ENCODE measurements around the gene YJEFN3.
A peak's percentile ranks its signal among the peaks of the same experiment; 100 is the strongest.

Gene YJEFN3, protein sequence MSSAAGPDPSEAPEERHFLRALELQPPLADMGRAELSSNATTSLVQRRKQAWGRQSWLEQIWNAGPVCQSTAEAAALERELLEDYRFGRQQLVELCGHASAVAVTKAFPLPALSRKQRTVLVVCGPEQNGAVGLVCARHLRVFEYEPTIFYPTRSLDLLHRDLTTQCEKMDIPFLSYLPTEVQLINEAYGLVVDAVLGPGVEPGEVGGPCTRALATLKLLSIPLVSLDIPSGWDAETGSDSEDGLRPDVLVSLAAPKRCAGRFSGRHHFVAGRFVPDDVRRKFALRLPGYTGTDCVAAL

DNA sequence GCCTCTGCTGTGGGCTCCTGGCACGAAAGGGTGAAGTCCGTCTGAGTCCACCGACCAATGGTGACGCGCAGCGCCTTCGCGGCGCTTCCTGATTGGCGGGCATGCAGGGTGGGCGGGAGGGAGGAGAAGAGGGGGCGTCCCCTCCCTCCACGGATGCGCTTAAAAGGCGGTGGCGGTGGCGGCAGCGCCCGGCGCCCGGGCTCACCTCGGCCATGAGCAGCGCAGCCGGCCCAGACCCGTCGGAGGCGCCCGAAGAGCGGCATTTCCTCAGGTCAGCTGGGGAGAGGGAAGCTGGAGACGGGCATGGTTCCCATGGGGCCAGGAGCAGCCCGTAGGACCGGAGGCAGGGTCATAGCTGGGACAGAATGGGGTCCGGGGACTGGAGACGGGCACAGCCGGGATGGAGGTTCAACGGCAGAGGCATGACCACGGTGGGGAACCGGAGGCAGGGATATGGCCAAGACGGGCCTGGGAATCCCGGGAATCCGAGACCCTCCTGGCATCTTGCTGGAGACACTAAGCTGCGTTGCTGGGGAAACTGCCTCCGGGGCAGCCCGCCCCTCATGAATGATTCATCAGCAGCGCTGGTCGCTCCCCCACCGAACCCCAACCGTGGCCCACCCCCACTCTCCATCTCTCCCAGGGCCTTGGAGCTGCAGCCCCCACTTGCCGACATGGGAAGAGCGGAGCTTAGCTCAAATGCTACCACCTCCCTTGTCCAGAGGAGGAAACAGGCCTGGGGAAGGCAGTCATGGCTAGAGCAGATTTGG, at the start of gene YJEFN3:
Gene YJEFN3, plus strand, starts transcription at position 191 of the 770 bp plus-strand sequence. Its CDS starts 22 bp downstream, at position 213.
- no peak for DNase-seq

DNA sequence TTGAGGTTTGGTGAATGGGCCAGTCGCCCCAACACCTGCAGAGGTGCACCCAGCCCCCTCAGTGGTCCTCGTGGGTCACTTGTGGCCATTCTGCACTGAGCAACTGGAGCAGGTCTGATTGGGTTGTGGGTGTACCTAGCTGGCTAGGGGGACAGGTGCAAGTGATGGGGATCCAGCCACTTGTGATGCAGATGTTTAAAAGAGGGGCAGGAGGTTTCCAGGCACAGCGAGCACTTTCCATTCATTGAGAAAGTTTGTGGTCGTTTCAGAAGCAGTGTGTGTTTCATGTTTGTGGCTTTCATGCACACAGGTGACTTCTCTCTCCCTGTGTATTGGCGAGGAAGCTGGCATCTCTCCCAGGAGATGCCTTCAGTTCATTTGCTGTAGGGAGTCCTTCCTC, 48.0 kb upstream of the YJEFN3 start:
- DNase-seq: no peak

DNA sequence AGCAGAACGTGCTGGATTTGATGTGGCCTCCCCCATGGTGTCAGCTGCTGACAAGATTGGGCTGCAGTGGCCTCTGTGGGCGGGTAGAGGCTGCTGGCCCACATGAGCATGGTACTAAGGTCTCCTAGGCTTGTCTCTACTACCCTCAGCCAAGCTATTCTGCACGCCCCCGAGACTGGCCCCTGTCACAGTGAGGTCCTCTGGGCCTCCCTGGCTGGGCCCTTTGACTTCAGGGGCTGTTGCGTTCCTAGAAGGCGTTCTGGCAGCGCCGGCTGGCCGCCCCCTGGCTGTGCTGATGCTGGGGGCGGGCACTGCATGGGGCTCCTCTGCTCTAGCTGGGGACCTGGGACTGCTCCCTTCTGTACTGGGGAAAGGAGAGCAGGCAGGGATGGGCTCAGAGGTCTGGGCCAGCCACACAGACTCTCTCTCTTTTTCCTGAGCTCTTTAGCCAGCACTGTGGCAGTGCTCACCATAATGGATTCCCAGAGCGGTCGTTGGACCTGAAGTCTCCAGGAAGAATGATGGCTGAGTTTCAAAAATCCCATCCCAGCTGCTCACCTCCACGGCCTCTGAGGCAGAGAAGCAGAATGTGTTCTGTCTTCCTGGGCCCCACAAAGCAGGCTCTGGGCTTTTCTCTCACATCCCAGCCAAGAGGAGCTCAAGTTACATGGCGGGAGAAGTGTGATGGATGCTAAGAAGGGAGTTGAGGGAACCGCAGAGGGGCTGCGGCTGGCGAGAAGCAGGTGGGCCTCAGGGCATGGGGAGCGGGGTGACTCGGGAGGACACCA, 45.7 kb upstream of the YJEFN3 start:
- DNase-seq: no peak

DNA sequence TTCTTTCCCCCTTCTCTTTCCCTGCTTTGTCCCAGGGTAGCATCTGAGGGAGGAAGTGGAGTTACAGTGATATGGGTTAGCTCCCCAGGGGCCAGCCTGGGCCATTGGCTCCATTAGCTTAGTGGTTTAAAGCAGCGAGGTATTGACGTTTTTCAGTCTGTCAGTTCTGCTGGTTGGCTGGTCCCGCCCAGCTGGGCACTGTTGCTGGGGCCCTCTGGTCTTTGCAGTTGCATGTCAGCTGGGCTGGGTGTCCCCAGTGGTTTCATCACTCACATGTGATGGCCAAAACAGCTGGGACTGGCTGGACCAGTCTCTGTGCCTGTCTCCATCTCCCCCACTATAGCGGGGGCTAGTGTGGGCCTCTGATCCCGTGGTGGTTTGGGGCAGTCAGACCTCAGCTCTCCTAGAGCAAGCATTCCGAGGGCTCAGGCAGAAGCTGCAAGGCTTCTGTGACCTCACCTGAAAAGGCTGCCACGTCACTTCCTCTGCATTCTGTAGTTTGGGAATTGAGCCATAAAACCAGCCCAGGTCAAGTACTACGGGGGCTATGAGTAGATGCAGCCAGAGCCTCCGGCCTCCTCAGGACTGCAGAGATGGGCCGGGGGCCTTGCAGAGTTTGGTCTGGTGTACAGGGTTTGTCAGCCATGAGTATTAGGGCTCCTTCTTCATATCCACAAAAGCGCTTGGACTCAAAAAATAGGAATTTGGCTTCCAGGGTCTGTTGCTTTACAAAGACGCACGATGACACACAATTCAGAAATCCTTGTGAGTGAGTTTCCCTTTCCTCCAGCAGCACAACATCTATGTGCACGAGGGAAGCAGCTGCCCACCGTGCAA, 43.3 kb upstream of the YJEFN3 start:
- no peak for DNase-seq

DNA sequence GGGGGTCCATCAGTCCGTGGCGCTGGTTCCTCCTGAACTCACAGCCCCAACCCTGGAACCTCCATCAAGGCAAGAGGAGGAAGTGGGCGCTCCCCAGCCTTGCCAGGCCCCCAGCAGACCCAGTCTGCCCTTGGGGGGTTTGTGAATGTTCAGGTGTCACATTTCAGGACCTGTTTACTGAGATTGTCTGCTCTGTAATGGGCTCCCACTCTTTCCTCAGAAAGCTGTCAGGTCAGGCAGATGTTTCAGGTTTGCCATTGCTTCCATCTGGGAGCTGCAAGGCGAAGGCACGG, 42.8 kb upstream of the YJEFN3 start:
- DNase-seq: no peak

DNA sequence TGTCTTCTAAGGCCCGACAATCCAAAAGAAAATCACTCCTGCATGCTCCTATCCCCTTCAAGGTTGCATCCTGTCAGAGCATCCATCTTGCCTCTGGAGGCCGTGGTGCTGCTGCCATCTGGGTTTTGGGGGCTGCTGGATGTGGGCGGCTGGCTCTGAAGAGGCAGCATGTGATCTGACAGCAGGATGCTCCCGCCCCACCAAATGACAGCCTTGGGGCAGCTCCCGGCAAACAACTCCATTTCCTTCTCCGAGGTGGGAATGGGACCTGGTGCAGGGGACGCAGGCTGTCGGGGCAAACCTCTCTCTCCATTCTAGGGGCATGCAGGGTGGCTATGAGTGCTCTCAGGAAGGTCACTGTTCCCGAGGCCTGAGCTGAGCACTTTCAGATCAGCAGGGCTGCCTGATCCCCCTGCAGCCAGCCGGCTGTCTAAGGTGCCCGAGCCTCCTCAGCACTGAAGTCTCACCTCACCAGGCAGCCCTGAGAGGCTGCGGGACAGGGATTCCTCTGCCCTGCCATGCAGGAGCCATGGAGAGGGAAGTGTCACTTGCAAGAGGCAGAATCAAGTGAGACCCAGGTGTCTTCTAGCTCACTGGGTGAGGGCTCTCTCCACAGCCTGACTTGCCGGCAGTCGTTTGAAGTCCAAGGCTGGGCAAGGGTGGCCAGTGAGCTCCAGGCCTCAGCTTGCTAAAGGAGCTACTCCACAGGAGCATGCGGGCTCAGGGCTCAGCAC, 42.2 kb upstream of the YJEFN3 start:
- no peak for DNase-seq

DNA sequence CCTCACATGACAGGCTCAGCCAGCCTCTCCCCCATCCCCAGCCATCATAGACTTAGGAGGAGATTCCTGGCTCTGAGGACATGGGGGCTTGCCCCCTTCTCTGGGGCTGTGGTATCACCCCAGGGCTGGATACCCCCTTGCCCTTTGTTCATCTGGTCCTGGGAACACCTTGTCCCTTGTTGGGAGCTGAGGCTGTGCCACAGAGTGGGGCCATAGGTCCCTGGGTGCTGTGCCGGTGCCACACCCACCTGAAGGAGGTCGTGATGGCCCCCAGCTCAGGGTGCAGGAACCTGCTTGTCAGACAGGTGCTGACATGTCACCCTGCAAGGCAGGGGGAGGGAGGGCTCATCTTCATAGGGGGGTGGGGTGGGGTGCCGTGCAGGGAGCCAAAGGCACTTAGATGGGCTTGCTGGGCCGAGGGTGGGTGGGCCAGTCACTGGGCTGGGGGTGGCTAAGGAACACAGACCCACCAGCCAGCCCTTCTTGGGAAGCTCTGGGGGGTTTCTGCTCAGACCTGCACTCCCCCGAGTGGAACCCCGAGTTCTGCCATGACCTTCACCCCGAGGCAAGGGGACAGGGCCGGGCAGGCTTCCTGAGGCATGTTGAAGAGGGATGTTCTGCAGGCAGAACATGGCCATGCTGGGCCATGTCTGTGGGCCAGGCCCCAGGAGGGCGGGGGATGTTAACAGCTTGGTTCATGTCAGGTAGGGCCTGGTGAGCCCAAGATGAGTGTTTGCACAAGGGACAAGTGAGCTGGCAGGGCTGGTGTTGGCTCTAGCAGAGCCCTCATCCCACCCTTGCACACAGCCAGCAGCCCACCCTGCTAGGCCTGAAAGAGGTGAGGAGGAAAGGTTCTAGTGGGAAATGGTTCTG, 41.4 kb upstream of the YJEFN3 start:
- no peak for DNase-seq

DNA sequence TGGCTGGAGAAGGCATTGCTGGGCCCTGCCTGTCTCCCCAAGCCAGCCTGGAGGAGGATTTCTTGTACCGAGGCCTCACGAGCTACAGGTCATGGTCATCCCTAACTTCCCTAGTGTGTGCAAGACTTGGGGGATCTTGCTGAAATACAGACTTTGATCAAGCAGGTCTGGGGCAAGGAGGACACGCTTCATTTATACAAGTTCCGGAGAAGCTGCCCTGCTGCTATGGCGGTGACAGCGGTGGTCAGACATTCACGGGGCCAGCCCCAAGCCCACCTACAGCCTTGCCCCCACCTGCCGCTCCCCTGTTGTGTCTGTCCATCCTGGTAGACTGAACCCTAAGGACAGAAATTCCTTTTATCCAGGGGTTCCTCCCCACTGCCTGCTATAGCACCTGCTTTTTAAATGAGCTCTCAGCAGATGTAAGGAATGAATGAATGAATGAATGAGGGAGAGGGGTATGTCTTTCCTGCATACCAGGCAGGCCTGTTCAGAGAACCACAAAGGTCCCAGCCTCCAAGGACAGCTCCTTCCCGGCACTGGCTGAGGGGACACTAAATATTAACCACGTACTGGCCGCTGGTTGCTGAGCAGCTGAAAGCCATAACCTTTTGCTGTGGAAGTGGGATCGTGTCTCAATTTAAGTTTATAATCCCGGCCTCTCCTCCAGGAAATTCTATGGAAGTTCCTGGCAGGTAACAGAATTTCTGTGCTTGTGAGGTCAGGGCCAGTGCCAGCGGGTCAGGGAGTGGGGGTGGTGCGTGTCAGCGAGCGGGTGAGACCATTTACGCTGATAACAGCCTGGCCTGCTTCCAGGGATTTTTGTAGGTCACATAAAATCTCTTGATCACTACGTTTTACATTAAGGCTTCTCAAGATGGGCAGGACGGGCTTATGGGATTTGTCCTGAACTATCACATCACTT, 40.5 kb upstream of the YJEFN3 start:
- no peak for DNase-seq

DNA sequence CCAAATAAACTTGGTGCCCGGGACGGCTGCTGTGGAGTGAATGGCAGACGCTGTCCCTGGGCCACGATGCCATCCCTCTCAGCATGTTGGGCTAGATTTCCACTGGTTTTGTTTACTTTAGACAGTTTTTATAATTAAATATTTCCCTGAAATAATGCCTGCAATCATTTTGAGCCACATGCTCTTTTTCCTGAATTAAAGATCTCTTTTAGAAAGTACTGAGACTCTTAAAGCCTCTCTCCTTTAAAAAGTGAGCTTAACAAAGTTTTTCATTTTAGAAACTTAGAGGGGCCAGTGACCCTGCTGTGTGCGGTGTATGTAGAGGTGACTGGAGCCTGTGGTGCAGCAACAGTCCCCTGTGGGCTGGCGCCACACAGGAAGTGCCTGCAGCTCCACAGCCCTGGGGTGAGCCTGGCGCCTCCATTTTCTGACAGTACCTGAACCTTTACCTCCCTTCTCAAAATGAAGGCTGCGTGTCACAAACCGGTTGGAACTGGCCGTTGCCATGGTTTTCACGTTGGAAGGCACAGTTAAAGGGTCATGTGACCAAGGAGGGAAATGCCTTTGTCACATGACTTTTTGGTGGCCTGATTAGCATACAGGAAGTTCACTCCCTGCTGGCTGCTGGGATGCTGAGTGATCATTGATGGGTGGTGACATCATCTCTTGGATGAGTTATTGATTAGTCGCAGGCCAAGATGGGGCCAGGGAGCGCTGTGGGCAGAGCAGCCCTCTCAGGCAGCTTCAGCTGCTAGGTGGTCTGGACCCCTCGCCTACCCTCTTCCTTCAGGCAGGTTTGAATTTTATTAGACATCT, 39.6 kb upstream of the YJEFN3 start:
- DNase-seq: peak; percentile 85 to 96 (median 92)

DNA sequence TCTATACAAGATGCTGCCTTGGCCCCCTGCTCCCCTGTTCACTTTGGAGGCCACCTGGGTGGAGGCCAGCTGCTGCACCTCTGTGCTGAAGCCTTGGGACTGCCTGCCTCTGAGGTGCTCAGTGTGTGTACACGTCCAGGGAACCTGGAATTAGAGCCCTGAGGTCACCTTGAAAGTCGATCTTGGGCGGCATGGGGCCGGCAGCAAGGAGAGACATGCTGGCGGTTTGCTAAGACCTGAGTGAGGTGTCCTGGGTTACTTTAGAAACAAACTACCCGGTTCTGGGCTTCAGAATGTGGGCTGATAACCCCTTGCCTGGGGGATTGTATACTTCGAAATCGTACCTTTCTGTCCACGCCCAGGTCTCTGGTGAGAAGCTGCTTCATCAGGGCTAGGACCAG, 38.9 kb upstream of the YJEFN3 start:
- DNase-seq: peak in 3 of 6 experiments; percentile 35 to 58 (median 51)

DNA sequence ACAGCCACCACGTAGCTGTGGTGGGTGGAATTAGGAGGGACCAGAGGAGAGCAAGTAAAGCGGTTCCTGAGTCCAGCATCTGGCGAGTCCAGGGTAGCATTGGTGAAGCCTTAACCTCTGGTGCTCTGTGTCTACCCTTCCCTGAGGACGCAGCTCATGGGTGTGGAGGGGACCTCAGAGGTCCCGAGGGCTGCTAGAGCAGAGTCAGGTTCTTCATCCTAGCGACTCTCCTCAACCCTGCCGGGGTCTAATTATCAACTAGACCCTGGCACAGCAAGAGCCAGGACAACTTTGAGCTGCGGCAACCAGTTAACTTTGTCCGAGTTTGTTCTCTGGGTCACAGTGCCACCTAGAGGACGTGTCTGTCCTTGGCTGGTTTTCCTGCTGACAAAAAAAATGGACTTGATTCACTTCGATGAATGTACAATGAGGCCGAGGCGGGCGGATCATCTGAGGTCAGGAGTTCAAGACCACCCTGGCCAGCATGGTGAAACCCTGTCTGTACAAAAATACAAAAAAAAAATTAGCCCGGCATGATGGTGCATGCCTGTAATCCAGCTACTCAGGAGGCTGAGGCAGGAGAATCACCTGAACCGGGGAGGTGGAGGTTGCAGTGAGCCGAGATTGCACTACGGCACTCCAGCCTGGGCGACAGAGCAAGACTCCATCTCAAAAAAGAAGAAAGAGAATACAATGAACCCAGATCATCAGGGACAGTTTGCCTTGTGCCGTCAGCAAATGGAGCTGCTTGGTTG, 38.3 kb upstream of the YJEFN3 start:
- DNase-seq: peak; percentile 57 to 85 (median 72)

DNA sequence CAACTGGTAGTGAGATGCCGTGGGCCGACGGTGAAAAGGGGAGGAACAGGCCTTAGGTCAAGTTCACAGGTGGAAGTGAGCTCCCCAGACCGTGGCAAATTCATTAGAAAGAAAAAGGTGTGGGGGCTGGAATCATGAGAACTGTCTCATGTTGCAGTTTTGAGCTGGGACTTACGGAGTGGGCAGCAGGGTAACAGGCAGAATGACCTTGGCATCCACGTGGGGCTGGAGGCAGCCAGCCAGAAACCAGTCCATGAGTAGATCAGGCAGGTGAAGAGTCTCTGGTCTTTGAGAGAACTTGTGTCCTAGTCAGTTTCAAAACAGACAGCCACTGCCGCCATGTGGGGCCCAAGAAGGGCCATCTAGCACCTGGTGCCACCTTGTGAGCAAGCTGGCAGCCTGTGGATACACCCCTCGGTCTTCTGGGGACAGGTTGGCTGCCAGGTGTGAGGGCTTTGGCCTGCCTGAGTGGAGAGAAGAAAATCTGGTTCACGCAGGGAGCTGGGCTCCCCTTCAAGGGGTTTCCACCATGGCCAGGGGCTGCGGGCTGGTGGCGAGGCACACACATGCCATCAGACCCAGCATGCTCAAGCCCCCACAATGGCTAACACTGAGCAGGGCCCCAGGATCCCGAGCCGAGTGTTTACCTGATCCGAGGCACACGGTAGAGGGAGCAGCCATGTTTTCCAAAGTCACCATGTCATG, 37.2 kb upstream of the YJEFN3 start:
- no peak for DNase-seq

DNA sequence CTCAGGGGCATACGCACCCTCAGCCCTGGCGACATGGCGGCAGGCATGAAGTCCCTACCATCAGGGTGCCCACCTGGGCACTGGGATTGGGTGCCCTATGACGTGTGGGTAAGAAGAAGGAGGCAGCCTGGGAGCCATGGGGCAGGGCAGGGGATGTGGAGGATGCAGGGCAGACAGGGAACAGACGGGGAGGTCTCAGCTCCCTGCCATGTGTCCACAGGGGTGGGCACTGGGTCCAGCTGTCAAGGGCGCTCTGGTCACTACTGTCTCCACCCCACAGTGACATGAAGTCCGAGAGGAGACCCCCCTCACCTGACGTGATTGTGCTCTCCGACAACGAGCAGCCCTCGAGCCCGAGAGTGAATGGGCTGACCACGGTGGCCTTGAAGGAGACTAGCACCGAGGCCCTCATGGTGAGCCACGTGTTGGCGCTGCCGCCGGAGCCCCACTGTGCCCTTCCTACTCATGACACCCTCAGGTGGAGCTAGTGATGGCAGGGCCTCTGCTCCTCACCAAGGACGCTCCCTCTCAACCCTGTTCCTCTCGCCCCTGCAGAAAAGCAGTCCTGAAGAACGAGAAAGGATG, 36.6 kb upstream of the YJEFN3 start:
- DNase-seq: no peak

DNA sequence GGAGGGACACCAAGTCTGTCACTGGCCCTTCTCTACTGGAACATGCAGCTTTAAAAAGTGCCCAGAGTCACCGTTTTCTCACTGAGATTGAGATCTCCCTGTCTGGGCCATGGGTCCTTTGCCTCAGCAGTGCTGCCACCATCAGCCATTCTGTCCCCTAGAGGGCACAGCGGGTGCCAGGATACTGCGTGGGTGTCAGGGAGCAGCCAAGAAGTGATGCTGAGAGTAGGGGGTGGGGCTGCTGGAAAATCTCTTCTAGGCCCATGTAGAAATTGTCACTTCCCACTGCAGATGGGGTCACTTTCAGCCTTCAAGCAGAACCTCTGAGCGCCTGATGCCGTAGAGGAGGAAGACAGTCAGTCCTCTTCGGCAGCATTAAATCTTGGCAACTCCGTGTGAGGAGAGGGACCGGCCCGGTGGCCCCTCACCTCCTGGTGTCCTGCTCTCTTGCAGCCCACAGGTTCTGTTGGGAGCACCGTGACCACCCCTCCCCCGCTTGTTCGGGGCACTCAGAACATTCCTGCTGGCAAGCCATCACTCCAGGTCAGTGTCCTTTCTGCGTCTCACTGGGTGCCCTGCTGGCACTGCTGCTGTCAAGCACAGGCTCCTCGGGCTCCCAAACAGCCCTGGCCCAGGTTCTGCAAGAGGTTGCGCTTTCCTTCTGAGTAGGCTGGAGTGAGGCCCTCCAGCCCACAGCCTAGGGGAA, 34.7 kb upstream of the YJEFN3 start:
- no peak for DNase-seq

DNA sequence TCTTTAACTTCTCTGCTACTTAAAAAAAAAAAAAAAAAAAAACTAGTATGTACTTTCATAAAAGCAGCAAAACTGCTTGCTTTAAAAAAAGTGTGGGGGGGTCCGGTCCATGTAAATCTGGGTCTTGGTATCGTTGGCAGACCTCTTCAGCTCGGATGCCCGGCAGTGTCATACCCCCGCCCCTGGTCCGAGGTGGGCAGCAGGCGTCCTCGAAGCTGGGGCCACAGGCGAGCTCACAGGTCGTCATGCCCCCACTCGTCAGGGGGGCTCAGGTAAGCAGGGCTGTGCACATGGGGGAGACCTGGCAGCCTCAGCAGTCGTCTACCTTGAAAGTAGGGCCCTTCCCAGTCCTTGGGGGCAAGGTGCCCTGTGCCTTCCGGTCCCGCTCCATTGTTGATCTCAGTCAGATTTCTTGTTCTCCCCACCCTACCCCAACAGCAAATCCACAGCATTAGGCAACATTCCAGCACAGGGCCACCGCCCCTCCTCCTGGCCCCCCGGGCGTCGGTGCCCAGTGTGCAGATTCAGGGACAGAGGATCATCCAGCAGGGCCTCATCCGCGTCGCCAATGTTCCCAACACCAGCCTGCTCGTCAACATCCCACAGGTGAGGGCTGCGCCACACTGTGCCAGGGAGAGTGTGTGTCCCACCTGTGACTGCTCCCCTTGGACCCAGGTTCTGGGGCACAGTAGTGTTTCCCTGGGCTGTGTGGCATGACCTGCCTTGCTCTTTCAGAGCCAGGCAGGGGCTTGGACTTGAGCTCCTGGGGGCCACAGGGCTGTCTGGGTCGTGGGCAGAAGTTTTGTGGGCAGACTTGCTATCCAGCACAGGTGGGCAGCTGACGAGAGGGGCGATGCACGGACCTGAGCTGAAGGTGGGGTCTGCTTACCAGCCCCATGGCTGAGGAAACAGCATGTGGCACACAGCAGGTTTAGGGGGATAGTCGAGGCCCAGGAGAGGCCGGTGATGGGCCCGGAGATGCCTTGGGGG, 32.8 kb upstream of the YJEFN3 start:
- DNase-seq: no peak

All from stimulated activated naive CD4-positive, alpha-beta T cell (primary cell).